GM21367 (cell line): ENCODE results near the gene OR9Q1.

ENCODE experiments used
- ATAC-seq: cut with Tn5 transposase; IDR thresholded peaks from one replicate; pipeline ENCODE4 v1.9.1; 2021; ENCODE audit not compliant: unreplicated experiment

Gene OR9Q1

DNA sequence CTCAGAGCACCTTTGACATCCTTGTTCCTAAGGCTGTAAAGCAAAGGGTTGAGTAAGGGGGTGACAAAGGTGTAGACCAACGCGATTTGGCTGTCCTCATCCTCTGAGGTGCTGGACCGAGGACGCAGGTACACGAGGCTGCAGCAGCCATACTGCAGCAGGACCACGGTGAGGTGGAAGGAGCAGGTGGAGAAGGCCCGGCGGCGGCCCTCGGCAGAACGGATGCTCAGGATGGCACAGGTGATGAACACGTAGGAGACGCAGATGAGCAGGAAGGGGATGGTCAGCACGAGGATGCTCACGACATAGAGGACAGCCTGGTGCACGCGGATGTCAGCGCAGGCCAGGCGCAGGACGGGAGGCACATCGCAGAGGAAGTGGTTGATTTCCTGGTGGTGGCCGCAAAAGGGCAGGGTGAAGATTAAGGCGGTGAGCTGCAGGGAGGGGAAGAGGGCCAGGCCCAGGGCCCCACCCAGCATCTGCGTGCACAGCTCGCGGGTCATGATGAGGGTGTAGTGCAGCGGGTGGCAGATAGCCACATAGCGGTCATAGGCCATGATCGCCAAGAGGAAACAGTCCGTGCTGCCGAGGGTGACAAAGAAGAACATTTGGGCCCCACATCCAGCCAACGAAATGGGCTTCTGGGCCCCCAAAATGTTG, 204.4 kb downstream of the OR9Q1 start:
- ATAC-seq: no peak
